HepG2 (cell line): Measurements from ENCODE around the gene DUSP12. TPM values are rescaled to one million over a fixed set of nuclear protein-coding genes. Genes with fewer than 3 reads are reported as not detected.

ENCODE experiments used
- ATF4 ChIP-seq, 2 experiments: fragments of 450-650 bp in 1 of 2; sonication (generic) in 1 of 2; formaldehyde crosslinking; IDR thresholded peaks; 2 replicates each; pipeline versions ENCODE4 v1.5.0 to v1.8.0; 2020 to 2022; ENCODE audit warnings: mild to moderate bottlenecking in 1 of 2, missing genetic modification reagents in 1 of 2
- ATM ChIP-seq: fragments of 450-650 bp; IDR thresholded peaks from 2 replicates; pipeline ENCODE4 v1.7.1; 2017; ENCODE audit warnings: mild to moderate bottlenecking, borderline replicate concordance
- GFI1 ChIP-seq: sonication (generic); formaldehyde crosslinking; IDR thresholded peaks from 2 replicates; pipeline ENCODE4 v1.5.0; 2020; ENCODE audit warnings: missing genetic modification reagents, mild to moderate bottlenecking, borderline replicate concordance
- HNF4G ChIP-seq, 2 experiments: sonication (generic) in 1 of 2; formaldehyde crosslinking in 1 of 2; IDR thresholded peaks; 2 replicates each; pipeline versions ENCODE4 v1.4.0 to v1.6.1; 2011 to 2020; ENCODE audit warnings: borderline replicate concordance in 2 of 2, low read depth in 2 of 2, mild to moderate bottlenecking in 2 of 2, low read length in 1 of 2, missing genetic modification reagents in 1 of 2, moderate library complexity in 1 of 2
- MXI1 ChIP-seq: IDR thresholded peaks from 3 replicates; pipeline ENCODE4 v1.6.1; 2012; ENCODE audit warnings: low read depth, low read length, inconsistent platforms, borderline replicate concordance
- MYC ChIP-seq: sonication (generic); formaldehyde crosslinking; IDR thresholded peaks from 2 replicates; pipeline ENCODE4 v1.9.0; 2021; ENCODE audit warnings: missing genetic modification reagents, borderline replicate concordance
- PCBP2 ChIP-seq: fragments of 200-400 bp; formaldehyde crosslinking; optimal IDR thresholded peaks from 2 replicates; pipeline ENCODE3; 2018; ENCODE audit warnings: low read length, low read depth; ENCODE audit not compliant: poor library complexity, severe bottlenecking
- PHF20 ChIP-seq: sonication (generic); formaldehyde crosslinking; IDR thresholded peaks from 2 replicates; pipeline ENCODE4 v1.5.0; 2020; ENCODE audit warnings: mild to moderate bottlenecking, missing genetic modification reagents
- PTBP1 ChIP-seq: fragments of 200-400 bp; formaldehyde crosslinking; IDR thresholded peaks from 2 replicates; pipeline ENCODE4 v1.6.1; 2018; ENCODE audit warnings: low read length, low read depth; ENCODE audit not compliant: poor library complexity, severe bottlenecking
- RXRA ChIP-seq: sonication (generic); formaldehyde crosslinking; IDR thresholded peaks from 2 replicates; pipeline ENCODE4 v1.5.1; 2020; ENCODE audit warnings: missing genetic modification reagents
- YEATS2 ChIP-seq: sonication (generic); formaldehyde crosslinking; IDR thresholded peaks from 2 replicates; pipeline ENCODE4 v1.4.0; 2020; ENCODE audit warnings: missing genetic modification reagents, borderline replicate concordance
- ZBTB34 ChIP-seq: sonication (generic); formaldehyde crosslinking; IDR thresholded peaks from 2 replicates; pipeline ENCODE4 v1.8.0; 2022; ENCODE audit warnings: mild to moderate bottlenecking, missing genetic modification reagents
- ZBTB44 ChIP-seq: sonication (generic); formaldehyde crosslinking; IDR thresholded peaks from 2 replicates; pipeline ENCODE4 v1.4.0; 2020; ENCODE audit warnings: missing genetic modification reagents
- ZFP62 ChIP-seq: sonication (generic); formaldehyde crosslinking; IDR thresholded peaks from 2 replicates; pipeline ENCODE4 v1.4.0; 2020; ENCODE audit warnings: missing genetic modification reagents
- ZKSCAN1 ChIP-seq: fragments of 150-350 bp; IDR thresholded peaks from 2 replicates; pipeline ENCODE4 v1.6.1; 2014; ENCODE audit warnings: low read length
- ZNF891 ChIP-seq: sonication (generic); formaldehyde crosslinking; IDR thresholded peaks from 2 replicates; pipeline ENCODE4 v1.5.0; 2020; ENCODE audit warnings: mild to moderate bottlenecking, missing genetic modification reagents
- polyA plus RNA-seq, 8 experiments: library from polyadenylated mRNA; depleted of rRNA in 3 of 8; stranded (reverse) in 7 of 8; unstranded in 1 of 8; fragments of >200 nt; fragmentation: Illumina TruSeq in 4 of 8; extraction: Trizol in 4 of 8; gene quantifications; 2 replicates each; pipeline versions ENCODE4 v1.2.1 to v1.2.3, GENCODE V29; 2011 to 2016; ENCODE audit warnings: low read depth in 4 of 8, missing spikeins in 1 of 8, mixed read lengths in 1 of 8; ENCODE audit not compliant: insufficient read depth in 1 of 8
- total RNA-seq, 5 experiments: library from RNA; depleted of rRNA; stranded (reverse); fragments of >200 nt; fragmentation: Illumina TruSeq; extraction: Trizol; gene quantifications; 2 replicates each; pipeline ENCODE4 v1.2.3, GENCODE V29; 2016; ENCODE audit warnings: low read depth in 1 of 5
- TF ChIP-seq, protein P1 (sequence below): sonication (generic); formaldehyde crosslinking; IDR thresholded peaks from 2 replicates; pipeline ENCODE4 v1.5.0; 2020; ENCODE audit warnings: missing genetic modification reagents
- TF ChIP-seq, protein P2 (sequence below): sonication (generic); formaldehyde crosslinking; conservative IDR thresholded peaks from 2 replicates; pipeline ENCODE4 v1.8.0; 2022; ENCODE audit warnings: low read depth, missing genetic modification reagents
- TF ChIP-seq, protein P3 (sequence below): sonication (generic); formaldehyde crosslinking; IDR thresholded peaks from 2 replicates; pipeline ENCODE4 v1.4.0; 2020; ENCODE audit warnings: missing genetic modification reagents, borderline replicate concordance

DUSP12 gene
- total and polyA plus RNA-seq, 2 of the 13 experiments (the other 11 are each of a cell fraction or from before 2014, with no cell fraction given), result 36.7 to 37.1 TPM

- TF ChIP-seq, protein P1, sequence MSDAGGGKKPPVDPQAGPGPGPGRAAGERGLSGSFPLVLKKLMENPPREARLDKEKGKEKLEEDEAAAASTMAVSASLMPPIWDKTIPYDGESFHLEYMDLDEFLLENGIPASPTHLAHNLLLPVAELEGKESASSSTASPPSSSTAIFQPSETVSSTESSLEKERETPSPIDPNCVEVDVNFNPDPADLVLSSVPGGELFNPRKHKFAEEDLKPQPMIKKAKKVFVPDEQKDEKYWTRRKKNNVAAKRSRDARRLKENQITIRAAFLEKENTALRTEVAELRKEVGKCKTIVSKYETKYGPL (CRISPR knock-in tag), result no peak
- TF ChIP-seq YEATS2 (CRISPR knock-in tag) (no peak), GFI1 (no peak), ZBTB34 (no peak), PCBP2 (no peak), ZBTB44 (CRISPR knock-in tag) (no peak), ZKSCAN1 (no peak), ATF4 (CRISPR knock-in tag; IDR thresholded peaks at IDR 0.05) (peak in 1 of 2 experiments; percentile 27; a peak in 1 of 4 replicates), MXI1 (no peak), ATM (no peak), ZFP62 (CRISPR knock-in tag) (no peak), HNF4G (IDR thresholded peaks at IDR 0.05; ENCODE audit: borderline replicate concordance, low read depth, low read length) (no peak), HNF4G (CRISPR knock-in tag; IDR thresholded peaks at IDR 0.05; ENCODE audit: borderline replicate concordance, low read depth) (no peak), ZNF891 (CRISPR knock-in tag) (peak; percentile 57; the same call in 1 of the 2 replicates), RXRA (peak; percentile 50; the same call in 1 of the 2 replicates), PTBP1 (no peak), PHF20 (CRISPR knock-in tag) (peak; percentile 49; the same call in 1 of the 2 replicates), MYC (CRISPR knock-in tag) (peak; percentile 49)
- TF ChIP-seq, protein P2, sequence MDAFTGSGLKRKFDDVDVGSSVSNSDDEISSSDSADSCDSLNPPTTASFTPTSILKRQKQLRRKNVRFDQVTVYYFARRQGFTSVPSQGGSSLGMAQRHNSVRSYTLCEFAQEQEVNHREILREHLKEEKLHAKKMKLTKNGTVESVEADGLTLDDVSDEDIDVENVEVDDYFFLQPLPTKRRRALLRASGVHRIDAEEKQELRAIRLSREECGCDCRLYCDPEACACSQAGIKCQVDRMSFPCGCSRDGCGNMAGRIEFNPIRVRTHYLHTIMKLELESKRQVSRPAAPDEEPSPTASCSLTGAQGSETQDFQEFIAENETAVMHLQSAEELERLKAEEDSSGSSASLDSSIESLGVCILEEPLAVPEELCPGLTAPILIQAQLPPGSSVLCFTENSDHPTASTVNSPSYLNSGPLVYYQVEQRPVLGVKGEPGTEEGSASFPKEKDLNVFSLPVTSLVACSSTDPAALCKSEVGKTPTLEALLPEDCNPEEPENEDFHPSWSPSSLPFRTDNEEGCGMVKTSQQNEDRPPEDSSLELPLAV (CRISPR knock-in tag), result no peak
- TF ChIP-seq, protein P3, sequence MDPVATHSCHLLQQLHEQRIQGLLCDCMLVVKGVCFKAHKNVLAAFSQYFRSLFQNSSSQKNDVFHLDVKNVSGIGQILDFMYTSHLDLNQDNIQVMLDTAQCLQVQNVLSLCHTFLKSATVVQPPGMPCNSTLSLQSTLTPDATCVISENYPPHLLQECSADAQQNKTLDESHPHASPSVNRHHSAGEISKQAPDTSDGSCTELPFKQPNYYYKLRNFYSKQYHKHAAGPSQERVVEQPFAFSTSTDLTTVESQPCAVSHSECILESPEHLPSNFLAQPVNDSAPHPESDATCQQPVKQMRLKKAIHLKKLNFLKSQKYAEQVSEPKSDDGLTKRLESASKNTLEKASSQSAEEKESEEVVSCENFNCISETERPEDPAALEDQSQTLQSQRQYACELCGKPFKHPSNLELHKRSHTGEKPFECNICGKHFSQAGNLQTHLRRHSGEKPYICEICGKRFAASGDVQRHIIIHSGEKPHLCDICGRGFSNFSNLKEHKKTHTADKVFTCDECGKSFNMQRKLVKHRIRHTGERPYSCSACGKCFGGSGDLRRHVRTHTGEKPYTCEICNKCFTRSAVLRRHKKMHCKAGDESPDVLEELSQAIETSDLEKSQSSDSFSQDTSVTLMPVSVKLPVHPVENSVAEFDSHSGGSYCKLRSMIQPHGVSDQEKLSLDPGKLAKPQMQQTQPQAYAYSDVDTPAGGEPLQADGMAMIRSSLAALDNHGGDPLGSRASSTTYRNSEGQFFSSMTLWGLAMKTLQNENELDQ (CRISPR knock-in tag), result no peak
Observed at GRCh38 chr1:161726473-161727255, 22.9 kb upstream of the DUSP12 start (continued).
